Spleen (tissue), 11 donors: ENCODE measurements around the gene RFFL. TPM values are rescaled to one million over a fixed set of nuclear protein-coding genes. Genes with fewer than 3 reads are reported as not detected.

Experiments used
- DNase-seq: peaks from one replicate; pipeline ENCODE4 v3.0.0-alpha.2; 2020
- H3K27ac ChIP-seq, 8 donors: fragments of 200-600 bp; sonication (generic) in 7 of 8; 1 replicate in 4 of 8; 2 replicates in 4 of 8; pipeline versions ENCODE4 v1.5.0 to v1.8.0; 2016 to 2021; ENCODE audit warnings: inconsistent platforms in 4 of 8, mild to moderate bottlenecking in 4 of 8, moderate library complexity in 1 of 8
- H3K27me3 ChIP-seq, 7 donors: fragments of 200-600 bp; sonication (generic) in 6 of 7; replicated peaks in 1 of 7; 1 replicate in 4 of 7; 2 replicates in 3 of 7; pipeline versions ENCODE4 v1.5.0 to v1.8.0; 2016 to 2021; ENCODE audit warnings: inconsistent platforms in 3 of 7, mild to moderate bottlenecking in 1 of 7
- H3K36me3 ChIP-seq, 6 donors: fragments of 200-600 bp; sonication (generic) in 5 of 6; 1 replicate in 4 of 6; 2 replicates in 2 of 6; pipeline versions ENCODE4 v1.5.0 to v1.8.0; 2016 to 2021; ENCODE audit warnings: inconsistent platforms in 2 of 6
- H3K4me1 ChIP-seq, 6 donors: fragments of 200-600 bp; sonication (generic) in 5 of 6; 1 replicate in 3 of 6; 2 replicates in 3 of 6; pipeline versions ENCODE4 v1.5.0 to v1.8.0; 2016 to 2021; ENCODE audit warnings: inconsistent platforms in 3 of 6
- H3K4me3 ChIP-seq, 8 donors: fragments of 200-600 bp; sonication (generic) in 7 of 8; 1 replicate in 4 of 8; 2 replicates in 4 of 8; pipeline versions ENCODE4 v1.5.0 to v1.8.0; 2016 to 2021; ENCODE audit warnings: inconsistent platforms in 4 of 8, mild to moderate bottlenecking in 4 of 8, moderate library complexity in 2 of 8
- H3K9me3 ChIP-seq, 8 donors: fragments of 200-600 bp; sonication (generic) in 7 of 8; 1 replicate in 4 of 8; 2 replicates in 4 of 8; pipeline versions ENCODE4 v1.5.0 to v1.8.0; 2016 to 2021; ENCODE audit warnings: inconsistent platforms in 4 of 8
- CTCF ChIP-seq, 11 experiments: fragments of 200-600 bp in 7 of 11; fragments of 450-650 bp in 4 of 11; sonication (generic) in 4 of 11; IDR thresholded peaks in 8 of 11; conservative IDR thresholded peaks in 3 of 11; 1 replicate in 7 of 11; 2 replicates in 4 of 11; pipeline versions ENCODE4 v1.4.0 to v1.8.0; 2016 to 2021; ENCODE audit warnings: antibody characterized with exemption in 11 of 11, inconsistent platforms in 4 of 11, mild to moderate bottlenecking in 1 of 11
- POLR2A ChIP-seq, 3 donors: fragments of 450-650 bp; IDR thresholded peaks; one replicate each; pipeline ENCODE4 v1.5.1; 2017; ENCODE audit warnings: antibody characterized with exemption in 3 of 3, mild to moderate bottlenecking in 1 of 3
- POLR2AphosphoS5 ChIP-seq, 3 donors: sonication (generic); formaldehyde crosslinking; IDR thresholded peaks; one replicate each; pipeline ENCODE4 v1.5.1; 2017; ENCODE audit warnings: antibody characterized with exemption in 3 of 3
- WGBS, 5 donors: extraction: QIAGEN DNeasy Blood & Tissue Kit in 3 of 5; methylation state at CpG; one replicate each; pipeline versions ENCODE4 v1.1.5 to v1.1.7; 2013 to 2018; 5-methylcytosine and 5-hydroxymethylcytosine counted together
- intact Hi-C: fragments of 100-400 bp; cut with DNase I; formaldehyde crosslinking; loops from one replicate; pipeline ENCODE4 v1.15.0; 2023; ENCODE audit warnings: low total_unique reads
- polyA plus RNA-seq, 3 donors: library from polyadenylated mRNA; stranded (reverse); fragments of 200-250 nt; gene quantifications; one replicate each; pipeline ENCODE4 v1.2.1, GENCODE V29; 2013
- total RNA-seq, 7 donors: library from RNA; depleted of rRNA in 3 of 7; stranded (reverse); fragments of >200 nt in 3 of 7; fragmentation: NEBNext Ultra II Directional in 4 of 7; extraction: Animal tissue kit (Norgen Biotek cat#: 25700) in 4 of 7; gene quantifications; one replicate each; pipeline versions ENCODE4 v1.1.0 to v1.2.1, GENCODE V29; 2016 to 2021
- donor health status: healthy with polysubstance abuse.
- donor health status: DM: no; HTN: no; CAD: no; lungs with moderate emphysema.
- donor health status: DM: no; HTN: no; CAD: no.
- donor health status: Bipolar disorder and iron deficiency.
- donor health status: healthy.
- donor health status: DM: no; HTN: no; CAD: no.
- donor health status: DM: yes; HTN: yes; CAD: no.

Gene RFFL
- total and polyA plus RNA-seq, 10 donors, result 5.7 to 39.7 (median 32.6) TPM

GRCh38 chr17:34988644-34989043 is 74.9 kb downstream of the RFFL start:
- DNase-seq, result no peak
- intact Hi-C loops, result no loop called here
- WGBS, 5 donors, result 63 to 80% (median 73%) methylated on average over 2 of the region's 2 CpGs
- H3K27ac ChIP-seq, result peak overlapping the region; percentile 23 to 82 (median 66)
- TF ChIP-seq POLR2AphosphoS5 (IDR thresholded peaks at IDR 0.05) (no peak), CTCF (IDR thresholded peaks at IDR 0.05 in 8 of 11, conservative IDR thresholded peaks at IDR 0.05 in 3 of 11) (no peak), POLR2A (IDR thresholded peaks at IDR 0.05) (no peak)
- H3K9me3 ChIP-seq, result no peaks in the 10 kb centered on the region
- peaks cover 8 to 97% (median 59%) of the 10 kb centered on the region in 6 donors for H3K36me3 ChIP-seq
- H3K4me1 ChIP-seq, result peaks cover 2 to 92% (median 34%) of the 10 kb centered on the region in 6 donors
- no peaks in the 10 kb centered on the region for H3K27me3 ChIP-seq
- no peak overlapping the region for H3K4me3 ChIP-seq

GRCh38 chr17:34987232-34987631 is 76.3 kb downstream of the RFFL start:
- Histone ChIP-seq H3K4me3 (no peak overlapping the region), H3K4me1 (peaks cover 3 to 94% (median 46%) of the 10 kb centered on the region in 6 donors), H3K27me3 (no peaks in the 10 kb centered on the region), H3K27ac (no peak overlapping the region), H3K9me3 (no peaks in the 10 kb centered on the region), H3K36me3 (peaks cover 2 to 90% (median 48%) of the 10 kb centered on the region in 6 donors)
- no peak for DNase-seq
- TF ChIP-seq POLR2A (IDR thresholded peaks at IDR 0.05), result no peak
- no peak for TF ChIP-seq CTCF (IDR thresholded peaks at IDR 0.05 in 8 of 11, conservative IDR thresholded peaks at IDR 0.05 in 3 of 11)
- TF ChIP-seq POLR2AphosphoS5 (IDR thresholded peaks at IDR 0.05), result no peak
- WGBS, 5 donors, result 75 to 89% (median 81%) methylated on average over 2 of the region's 2 CpGs
- intact Hi-C loops, result no loop called here

- TF ChIP-seq CTCF (IDR thresholded peaks at IDR 0.05 in 8 of 11, conservative IDR thresholded peaks at IDR 0.05 in 3 of 11), result no peak
- no peak for TF ChIP-seq POLR2AphosphoS5 (IDR thresholded peaks at IDR 0.05)
- TF ChIP-seq POLR2A (IDR thresholded peaks at IDR 0.05), result no peak
- Histone ChIP-seq H3K9me3 (no peaks in the 10 kb centered on the region), H3K27ac (peak overlapping the region; percentile 90 to 100 (median 99)), H3K4me1 (peaks cover 12 to 72% (median 44%) of the 10 kb centered on the region in 6 donors), H3K36me3 (peaks cover 0 to 36% (median 12%) of the 10 kb centered on the region in 6 donors), H3K4me3 (peak overlapping the region; percentile 72 to 92 (median 87)), H3K27me3 (no peaks in the 10 kb centered on the region)
- DNase-seq, result no peak
- intact Hi-C loops, result no loop called here
- 14 to 28% (median 22%) methylated on average over 8 of the region's 8 CpGs for WGBS, 5 donors
These were observed 81.8 kb downstream of the RFFL start for GRCh38 chr17:34981538-34982241.

- intact Hi-C loops, result no loop called here
- 0 to 1% (median 1%) methylated on average over 22 to 69 of the region's 69 CpGs for WGBS, 5 donors
- Histone ChIP-seq H3K36me3 (peaks cover 0 to 28% (median 5%) of the 10 kb centered on the region in 6 donors), H3K9me3 (no peaks in the 10 kb centered on the region), H3K27me3 (no peaks in the 10 kb centered on the region), H3K4me1 (peaks cover 12 to 64% (median 44%) of the 10 kb centered on the region in 6 donors), H3K27ac (peak overlapping the region; percentile 90 to 100 (median 99)), H3K4me3 (peak overlapping the region; percentile 72 to 92 (median 87))
- DNase-seq, result peak; percentile 95
- TF ChIP-seq CTCF (IDR thresholded peaks at IDR 0.05 in 8 of 11, conservative IDR thresholded peaks at IDR 0.05 in 3 of 11) (peak in 9 of 11 experiments; percentile 29 to 55 (median 46)), POLR2AphosphoS5 (IDR thresholded peaks at IDR 0.05) (peak; percentile 68 to 86 (median 77)), POLR2A (IDR thresholded peaks at IDR 0.05) (peak in 1 of 3 donors; percentile 66)
These were observed 82.6 kb downstream of the RFFL start for GRCh38 chr17:34980681-34981537.
